ENCODE data around the gene TK2. TPM values are rescaled to one million over a fixed set of nuclear protein-coding genes. Genes with fewer than 3 reads are reported as not detected.
A peak's percentile ranks its signal among the peaks of the same experiment; 100 is the strongest.

TK2 gene
- polyA plus RNA-seq, 2 of the 4 experiments (the other 2 are of a cell fraction), result 13.9 to 29.5 TPM

- TF ChIP-seq BCL3 (IDR thresholded peaks at IDR 0.05), result no peak
- TF ChIP-seq MYC (IDR thresholded peaks at IDR 0.05; ENCODE audit: borderline replicate concordance, low read length), result no peak
- TF ChIP-seq RAD21 (conservative IDR thresholded peaks at IDR 0.05 in 1 of 2, IDR thresholded peaks at IDR 0.05 in 1 of 2), result no peak
- no peak for TF ChIP-seq SREBF2 (IDR thresholded peaks at IDR 0.05)
- TF ChIP-seq CBX8 (IDR thresholded peaks at IDR 0.05), result no peak
- no peak for TF ChIP-seq PBX3 (IDR thresholded peaks at IDR 0.05)
- TF ChIP-seq EP300 (IDR thresholded peaks at IDR 0.05), result no peak
- ATAC-seq (no peak), FAIRE-seq (no peak), DNase-seq (ENCODE audit: low read depth in 1 of 2, low spot score in 1 of 2) (no peak)
- Histone ChIP-seq H3K4me3 (no peak overlapping the region), H3K4me1 (peaks cover 18% of the 10 kb centered on the region), H3K27ac (peak overlapping the region in 1 of 2 experiments; percentile 32; a peak in 2 of 6 replicates), H3K9me3 (no peaks in the 10 kb centered on the region), H3K4me2 (0 out of 3 replicates have a peak overlapping the region, but pooled peaks have one; percentile 17)
- ChIA-PET POLR2A (no interaction called here), CTCF (interaction anchor here (0.8 to 15.7 kb wide), 9 partner anchors 10 to 117 kb away, joined by 3 to 185 read pairs (median 6); no protein-coding TSS in a partner anchor)
- WGBS (ENCODE audit: missing lambda C conversion rate), result 43% methylated on average over 4 of the region's 4 CpGs
Observed at GRCh38 chr16:66474750-66475199, 75.1 kb downstream of the TK2 start.

GRCh38 chr16:66473654-66474519, 76.0 kb downstream of the TK2 start:
- WGBS (ENCODE audit: missing lambda C conversion rate), result 77% methylated on average over 4 of the region's 4 CpGs
- Histone ChIP-seq H3K9me3 (no peaks in the 10 kb centered on the region), H3K4me1 (peaks cover 13% of the 10 kb centered on the region), H3K4me2 (no peak overlapping the region), H3K4me3 (no peak overlapping the region), H3K27ac (no peak overlapping the region)
- CTCF ChIA-PET, result interaction anchor here (0.9 to 15.7 kb wide), 10 partner anchors 8 to 116 kb away, joined by 3 to 185 read pairs (median 4); no protein-coding TSS in a partner anchor
- FAIRE-seq, result no peak
- POLR2A ChIA-PET, result no interaction called here
- ATAC-seq, result no peak
- DNase-seq (ENCODE audit: low read depth in 1 of 2, low spot score in 1 of 2), result no peak
- TF ChIP-seq ZSCAN20 (CRISPR knock-in tag; IDR thresholded peaks at IDR 0.05), result no peak
- no peak for TF ChIP-seq ZC3H11A (IDR thresholded peaks at IDR 0.05)
- no peak for TF ChIP-seq JUNB (IDR thresholded peaks at IDR 0.05)
- TF ChIP-seq PHF8 (IDR thresholded peaks at IDR 0.05; ENCODE audit: borderline replicate concordance, low read depth), result no peak
- no peak for TF ChIP-seq TFCP2L1 (CRISPR knock-in tag; IDR thresholded peaks at IDR 0.05)

- TF ChIP-seq EHMT2 (IDR thresholded peaks at IDR 0.05; ENCODE audit: low read depth), result no peak
- no peak for TF ChIP-seq SMC3 (IDR thresholded peaks at IDR 0.05)
- no peak for TF ChIP-seq SREBF2 (IDR thresholded peaks at IDR 0.05)
- TF ChIP-seq RARB (CRISPR knock-in tag; IDR thresholded peaks at IDR 0.05), result no peak
- no peak for TF ChIP-seq HEYL (CRISPR knock-in tag; IDR thresholded peaks at IDR 0.05)
- no peak for TF ChIP-seq E2F6 (IDR thresholded peaks at IDR 0.05; ENCODE audit: borderline replicate concordance, low read depth)
- TF ChIP-seq RCOR1 (IDR thresholded peaks at IDR 0.05; ENCODE audit: low read depth, low read length), result no peak
- TF ChIP-seq HES2 (IDR thresholded peaks at IDR 0.05), result no peak
- no peak for TF ChIP-seq CTCF (IDR thresholded peaks at IDR 0.05)
- TF ChIP-seq ESRRA (IDR thresholded peaks at IDR 0.05; ENCODE audit: borderline replicate concordance, low read length), result no peak
- Histone ChIP-seq H3K27ac (no peak overlapping the region), H3K9me3 (no peaks in the 10 kb centered on the region), H3K4me3 (no peak overlapping the region), H3K4me1 (peaks cover 8% of the 10 kb centered on the region; the same call in 2 of the 3 replicates), H3K4me2 (no peak overlapping the region)
- DNase-seq (ENCODE audit: low read depth in 1 of 2, low spot score in 1 of 2), result no peak
- WGBS (ENCODE audit: missing lambda C conversion rate), result 80% methylated on average over 14 of the region's 15 CpGs
- no peak for ATAC-seq
- CTCF ChIA-PET, result interaction anchor here (0.9 to 15.7 kb wide), 9 partner anchors 9 to 116 kb away, joined by 3 to 185 read pairs (median 4); partner anchors contain the start of gene CMTM2
- POLR2A ChIA-PET, result no interaction called here
- no peak for FAIRE-seq
Observed at GRCh38 chr16:66473051-66473571, 76.8 kb downstream of the TK2 start.
